ENCODE measurements around the gene IFI27L1. TPM values are rescaled to one million over a fixed set of nuclear protein-coding genes. Genes with fewer than 3 reads are reported as not detected.

Gene IFI27L1
- polyA plus RNA-seq, 1 donor (not counting 4 experiments of a cell fraction or from before 2014, with no cell fraction given): 17.4 TPM

DNA sequence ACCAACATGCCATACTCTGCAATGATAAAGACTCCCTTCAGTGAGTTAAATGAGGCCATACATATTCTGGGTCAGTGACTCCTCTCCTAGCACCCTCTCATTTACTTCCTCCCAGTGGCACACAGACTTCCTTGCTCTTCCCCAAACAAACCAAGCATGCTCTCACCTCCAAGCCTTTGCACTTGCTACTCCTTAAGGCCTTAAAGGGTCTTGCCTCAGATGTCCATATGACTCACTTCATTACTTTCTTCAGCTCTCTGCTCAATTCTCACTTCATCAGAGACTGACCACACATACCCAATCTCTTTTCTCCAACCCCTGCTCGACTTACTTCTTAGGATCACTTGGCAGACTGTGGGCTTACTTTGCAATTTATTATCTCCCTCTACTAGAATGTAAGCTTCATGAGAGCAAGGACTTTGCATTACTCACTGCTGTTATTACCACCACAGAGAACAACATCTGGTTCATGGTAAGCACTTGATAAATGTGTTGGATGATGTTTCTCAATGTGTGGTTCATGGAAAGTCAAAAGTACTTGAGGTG lies 22.9 kb upstream of the IFI27L1 start:
- Histone ChIP-seq H3K79me2 (ENCODE audit: control insufficient read depth, insufficient read depth, low read length) (peaks cover 13% of the 10 kb centered on the region), H3K36me3 (ENCODE audit: control insufficient read depth in 2 of 2, extremely low read depth in 1 of 2, insufficient read depth in 2 of 2, low read length in 2 of 2) (peaks cover 30 to 59% of the 10 kb centered on the region in 2 experiments)

DNA sequence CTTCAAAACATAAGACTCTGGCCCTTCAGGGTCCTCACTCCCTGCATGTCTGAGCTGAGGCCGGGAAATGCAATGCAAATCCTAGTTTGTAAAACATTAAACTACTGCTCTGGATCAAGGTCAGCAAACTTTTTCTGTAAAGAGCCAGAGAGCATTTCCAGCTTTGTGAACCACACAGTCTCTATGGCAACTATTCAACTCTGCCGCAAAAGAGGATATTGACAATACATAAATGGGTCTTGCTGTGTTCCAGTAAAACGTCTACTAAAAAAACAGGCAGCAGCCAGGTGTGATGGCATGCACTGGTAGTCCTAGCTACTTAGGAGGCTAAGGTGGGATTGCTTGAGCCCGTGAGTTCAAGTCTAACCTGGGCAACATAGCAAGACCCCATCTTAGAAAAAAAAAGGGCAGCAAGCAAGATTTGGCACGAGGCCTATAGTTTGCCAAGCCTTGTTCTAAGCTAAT lies 22.4 kb upstream of the IFI27L1 start:
- H3K79me2 ChIP-seq (ENCODE audit: control insufficient read depth, insufficient read depth, low read length): peaks cover 18% of the 10 kb centered on the region
- FAIRE-seq (no peak), DNase-seq (ENCODE audit: low read depth, low spot score) (no peak)
- no peak overlapping the region for H3K9ac ChIP-seq (ENCODE audit: control insufficient read depth, extremely low read depth, insufficient read depth, low read length)
- peaks cover 30 to 58% of the 10 kb centered on the region in 2 experiments for H3K36me3 ChIP-seq (ENCODE audit: control insufficient read depth in 2 of 2, extremely low read depth in 1 of 2, insufficient read depth in 2 of 2, low read length in 2 of 2)
- no peaks in the 10 kb centered on the region for H3K27me3 ChIP-seq (ENCODE audit: control insufficient read depth, extremely low read depth, insufficient read depth, low read length)
- no peaks in the 10 kb centered on the region for H3K9me1 ChIP-seq (ENCODE audit: control insufficient read depth, extremely low read depth, insufficient read depth, low read length)
- TF ChIP-seq, protein P1, sequence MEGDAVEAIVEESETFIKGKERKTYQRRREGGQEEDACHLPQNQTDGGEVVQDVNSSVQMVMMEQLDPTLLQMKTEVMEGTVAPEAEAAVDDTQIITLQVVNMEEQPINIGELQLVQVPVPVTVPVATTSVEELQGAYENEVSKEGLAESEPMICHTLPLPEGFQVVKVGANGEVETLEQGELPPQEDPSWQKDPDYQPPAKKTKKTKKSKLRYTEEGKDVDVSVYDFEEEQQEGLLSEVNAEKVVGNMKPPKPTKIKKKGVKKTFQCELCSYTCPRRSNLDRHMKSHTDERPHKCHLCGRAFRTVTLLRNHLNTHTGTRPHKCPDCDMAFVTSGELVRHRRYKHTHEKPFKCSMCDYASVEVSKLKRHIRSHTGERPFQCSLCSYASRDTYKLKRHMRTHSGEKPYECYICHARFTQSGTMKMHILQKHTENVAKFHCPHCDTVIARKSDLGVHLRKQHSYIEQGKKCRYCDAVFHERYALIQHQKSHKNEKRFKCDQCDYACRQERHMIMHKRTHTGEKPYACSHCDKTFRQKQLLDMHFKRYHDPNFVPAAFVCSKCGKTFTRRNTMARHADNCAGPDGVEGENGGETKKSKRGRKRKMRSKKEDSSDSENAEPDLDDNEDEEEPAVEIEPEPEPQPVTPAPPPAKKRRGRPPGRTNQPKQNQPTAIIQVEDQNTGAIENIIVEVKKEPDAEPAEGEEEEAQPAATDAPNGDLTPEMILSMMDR (optimal IDR thresholded peaks at IDR 0.05 in 1 of 3, IDR thresholded peaks at IDR 0.05 in 1 of 3, conservative IDR thresholded peaks at IDR 0.05 in 1 of 3; ENCODE audit: extremely low read depth in 1 of 3, insufficient read depth in 2 of 3, low read length in 3 of 3): no peak
- no peak for TF ChIP-seq EZH2 (IDR thresholded peaks at IDR 0.05; ENCODE audit: low read length)
- dilution Hi-C loops (cut with MboI; ENCODE audit: extremely low pct_ligation_motif_present, low sequenced_read_pairs): no loop called here
- H3K4me2 ChIP-seq (ENCODE audit: control insufficient read depth, extremely low read depth, insufficient read depth, low read depth, low read length): no peak overlapping the region
- H2AFZ ChIP-seq (ENCODE audit: control insufficient read depth, low read length): no peak overlapping the region
- no peak overlapping the region for H3K27ac ChIP-seq (ENCODE audit: control insufficient read depth, insufficient read depth, low read length)
- H3K9me3 ChIP-seq (ENCODE audit: control insufficient read depth, low read depth, low read length): no peaks in the 10 kb centered on the region
- peaks cover 16% of the 10 kb centered on the region for H3K4me1 ChIP-seq (ENCODE audit: control insufficient read depth, extremely low read depth, insufficient read depth, low read length)
- H4K20me1 ChIP-seq (ENCODE audit: control insufficient read depth, extremely low read depth, insufficient read depth, low read length): no peaks in the 10 kb centered on the region
- no peak overlapping the region for H3K4me3 ChIP-seq (ENCODE audit: control insufficient read depth in 2 of 3, extremely low read depth in 1 of 3, insufficient read depth in 2 of 3, low read depth in 1 of 3, low read length in 3 of 3)

More for the DNA sequence above, 22.9 kb upstream of the IFI27L1 start:
- Histone ChIP-seq H3K9ac (ENCODE audit: control insufficient read depth, extremely low read depth, insufficient read depth, low read length) (no peak overlapping the region), H4K20me1 (ENCODE audit: control insufficient read depth, extremely low read depth, insufficient read depth, low read length) (no peaks in the 10 kb centered on the region), H2AFZ (ENCODE audit: control insufficient read depth, low read length) (no peak overlapping the region), H3K4me3 (ENCODE audit: control insufficient read depth in 2 of 3, extremely low read depth in 1 of 3, insufficient read depth in 2 of 3, low read depth in 1 of 3, low read length in 3 of 3) (no peak overlapping the region), H3K9me1 (ENCODE audit: control insufficient read depth, extremely low read depth, insufficient read depth, low read length) (no peaks in the 10 kb centered on the region), H3K27me3 (ENCODE audit: control insufficient read depth, extremely low read depth, insufficient read depth, low read length) (no peaks in the 10 kb centered on the region), H3K4me2 (ENCODE audit: control insufficient read depth, extremely low read depth, insufficient read depth, low read depth, low read length) (no peak overlapping the region), H3K4me1 (ENCODE audit: control insufficient read depth, extremely low read depth, insufficient read depth, low read length) (peaks cover 12% of the 10 kb centered on the region), H3K27ac (ENCODE audit: control insufficient read depth, insufficient read depth, low read length) (no peak overlapping the region), H3K9me3 (ENCODE audit: control insufficient read depth, low read depth, low read length) (no peaks in the 10 kb centered on the region)
- FAIRE-seq (no peak), DNase-seq (ENCODE audit: low read depth, low spot score) (no peak)
- dilution Hi-C loops (cut with MboI; ENCODE audit: extremely low pct_ligation_motif_present, low sequenced_read_pairs): no loop called here
- TF ChIP-seq, protein P1 (optimal IDR thresholded peaks at IDR 0.05 in 1 of 3, IDR thresholded peaks at IDR 0.05 in 1 of 3, conservative IDR thresholded peaks at IDR 0.05 in 1 of 3; ENCODE audit: extremely low read depth in 1 of 3, insufficient read depth in 2 of 3, low read length in 3 of 3): no peak
- no peak for TF ChIP-seq EZH2 (IDR thresholded peaks at IDR 0.05; ENCODE audit: low read length)

Measured in keratinocyte (primary cell).